ENCODE data around the gene OR3A2. TPM values are rescaled to one million over a fixed set of nuclear protein-coding genes. Genes with fewer than 3 reads are reported as not detected.
"Not testable (repeated sequence)": the region's sequence is repeated elsewhere in the genome, so short reads cannot be mapped to it uniquely, and the experiment has no call there.

OR3A2 gene
- under 1 TPM; 0.65 to 0.71 TPM for total RNA-seq
- long read RNA-seq = 0 reads

DNA sequence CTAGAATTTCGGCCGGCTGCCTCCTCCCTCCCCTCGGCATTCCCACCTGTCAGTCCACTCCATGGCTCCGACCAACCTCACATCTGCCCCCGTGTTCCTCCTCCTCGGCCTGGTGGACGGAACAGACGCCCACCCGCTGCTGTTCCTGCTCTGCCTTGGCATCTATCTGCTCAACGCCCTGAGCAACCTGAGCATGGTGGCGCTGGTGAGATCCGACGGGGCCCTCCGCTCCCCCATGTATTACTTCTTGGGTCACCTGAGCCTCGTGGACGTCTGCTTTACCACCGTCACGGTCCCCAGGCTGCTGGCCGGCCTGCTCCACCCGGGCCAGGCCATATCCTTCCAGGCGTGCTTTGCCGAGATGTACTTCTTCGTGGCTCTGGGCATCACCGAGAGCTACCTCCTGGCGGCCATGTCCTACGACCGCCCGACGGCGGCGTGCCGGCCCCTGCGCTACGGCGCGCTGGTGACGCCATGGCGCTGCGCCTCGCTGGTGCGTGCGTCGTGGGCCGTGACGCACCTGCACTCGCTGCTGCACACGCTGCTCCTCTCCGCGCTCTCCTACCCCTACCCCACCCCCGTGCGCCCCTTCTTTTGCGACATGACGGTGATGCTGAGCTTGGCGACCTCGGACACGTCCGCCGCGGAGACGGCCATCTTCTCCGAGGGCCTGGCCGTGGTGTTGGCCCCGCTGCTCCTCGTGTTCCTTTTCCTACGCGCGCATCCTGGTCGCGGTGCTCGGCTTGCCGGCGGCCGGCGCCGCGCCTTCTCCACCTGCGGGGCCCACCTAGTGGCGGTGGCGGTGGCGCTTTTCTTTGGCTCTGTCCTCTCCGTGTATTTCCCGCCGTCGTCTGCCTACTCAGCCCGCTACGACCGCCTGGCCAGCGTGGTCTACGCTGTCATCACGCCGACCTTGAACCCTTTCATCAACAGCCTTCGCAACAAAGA is at the start of gene OR3A2:
TSS of gene OR3A2 (minus strand) at position 440 of the 948 bp plus-strand sequence.
- intact Hi-C loops (cut with DNase I) = no loop called here
- ATAC-seq = no peak
- no peak for DNase-seq

DNA sequence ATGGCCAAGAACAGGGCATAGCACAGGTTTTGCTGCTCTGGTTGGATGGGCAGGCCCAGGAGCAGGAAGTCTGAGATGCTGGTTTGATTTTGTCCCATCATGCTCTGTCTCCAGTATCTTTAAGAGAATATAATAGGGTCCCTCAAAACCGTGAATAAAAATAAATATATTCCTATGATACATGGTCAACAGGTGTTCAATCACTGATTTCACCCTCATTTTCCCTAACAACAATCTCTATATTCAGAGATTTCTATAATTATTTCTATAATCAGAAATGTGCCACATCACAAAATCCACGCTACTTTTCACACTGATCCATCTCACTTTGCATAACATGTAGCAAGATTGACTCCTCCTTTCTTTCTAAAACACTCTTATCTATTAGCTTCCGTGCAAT is 47.6 kb upstream of the OR3A2 start, which contains the start of gene OR1E2:
TSS of gene OR1E2 (minus strand) at position 101 of the 400 bp plus-strand sequence. CDS start at position 101, 0 bp downstream.
- no peak for ATAC-seq
- intact Hi-C loops (cut with DNase I) = no loop called here

DNA sequence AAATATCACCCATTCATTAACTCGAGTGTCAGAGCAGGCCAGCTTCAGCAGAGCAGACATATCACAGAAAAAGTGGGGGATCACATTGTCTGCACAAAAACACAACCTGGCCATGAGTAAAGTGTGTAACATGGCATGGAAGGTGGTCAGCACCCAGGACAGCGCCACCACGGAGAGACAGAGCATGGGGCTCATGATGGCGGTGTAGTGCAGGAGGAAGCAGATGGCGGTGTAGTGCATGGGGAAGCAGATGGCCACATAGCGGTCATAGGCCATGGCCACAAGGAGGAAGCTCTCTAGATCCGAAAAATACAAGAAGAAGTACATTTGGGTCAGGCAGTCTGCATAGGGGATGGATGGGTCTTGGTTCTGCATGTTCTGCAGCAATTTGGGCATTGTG is 47.1 kb upstream of the OR3A2 start:
- intact Hi-C loops (cut with DNase I); DNase-seq; ATAC-seq: not testable (repeated sequence)

More for the DNA sequence above, 47.6 kb upstream of the OR3A2 start, which contains the start of gene OR1E2:
- no peak for DNase-seq

DNA sequence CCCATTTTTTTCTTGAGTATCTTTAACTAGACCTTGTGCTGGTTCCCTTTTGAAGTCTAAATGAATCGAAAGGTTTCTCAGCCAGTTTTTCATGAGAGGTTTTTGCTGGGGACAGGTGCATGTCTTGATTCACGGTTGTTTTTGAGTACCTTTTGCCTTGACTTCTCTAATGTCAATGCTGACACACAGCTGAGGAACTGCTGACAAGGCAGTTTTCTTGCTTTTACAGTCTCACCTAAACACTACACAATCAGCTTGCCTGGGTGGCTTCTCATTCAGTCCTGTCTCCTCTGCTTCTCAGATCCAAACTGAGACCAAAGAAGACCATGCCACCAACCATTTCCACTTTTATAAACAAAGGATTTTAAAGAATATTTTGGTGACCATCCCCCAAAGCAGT is 32.1 kb upstream of the OR3A2 start:
- DNase-seq = no peak
- no peak for ATAC-seq
- intact Hi-C loops (cut with DNase I) = no loop called here

DNA sequence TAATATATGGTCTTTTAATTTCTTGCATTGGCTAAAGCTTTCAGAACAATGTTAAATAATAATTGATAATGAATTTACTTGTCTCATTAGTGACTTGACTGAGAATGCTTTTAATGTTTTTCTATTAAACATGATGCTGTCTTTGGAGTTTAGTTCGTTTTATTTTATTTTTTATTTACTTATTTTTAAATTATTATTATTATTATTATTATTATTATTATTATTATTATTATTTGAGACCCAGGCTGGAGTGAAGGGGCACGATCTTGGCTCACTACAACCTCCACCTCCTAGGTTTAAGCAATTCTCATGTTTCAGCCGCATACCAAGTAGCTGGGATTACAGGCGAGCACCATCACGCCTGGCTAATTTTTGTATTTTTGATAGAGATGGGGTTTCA is 29.5 kb upstream of the OR3A2 start:
- no peak for DNase-seq
- ATAC-seq = no peak
- intact Hi-C loops (cut with DNase I) = no loop called here

DNA sequence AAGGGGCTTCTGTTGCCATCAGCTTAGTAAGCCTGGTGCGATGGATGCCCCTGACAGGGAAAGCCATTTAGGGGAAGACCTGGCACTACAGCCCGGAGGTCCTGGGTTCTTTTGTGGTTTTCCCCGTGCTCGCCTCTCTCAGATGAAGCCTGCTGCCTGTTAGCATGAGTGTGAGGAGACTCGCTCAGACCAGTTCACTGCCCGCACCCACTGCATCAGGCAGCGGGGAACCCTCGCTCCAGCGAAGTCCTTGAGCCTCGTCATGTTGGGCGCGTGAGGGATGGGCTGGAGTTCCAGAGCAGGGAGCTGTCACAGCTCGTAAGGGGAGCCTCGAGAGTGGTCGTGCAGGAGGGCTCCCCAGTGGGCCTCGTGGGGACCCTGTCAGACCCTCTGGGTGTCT is 26.1 kb upstream of the OR3A2 start:
- ATAC-seq; DNase-seq; intact Hi-C loops (cut with DNase I): not testable (repeated sequence)

DNA sequence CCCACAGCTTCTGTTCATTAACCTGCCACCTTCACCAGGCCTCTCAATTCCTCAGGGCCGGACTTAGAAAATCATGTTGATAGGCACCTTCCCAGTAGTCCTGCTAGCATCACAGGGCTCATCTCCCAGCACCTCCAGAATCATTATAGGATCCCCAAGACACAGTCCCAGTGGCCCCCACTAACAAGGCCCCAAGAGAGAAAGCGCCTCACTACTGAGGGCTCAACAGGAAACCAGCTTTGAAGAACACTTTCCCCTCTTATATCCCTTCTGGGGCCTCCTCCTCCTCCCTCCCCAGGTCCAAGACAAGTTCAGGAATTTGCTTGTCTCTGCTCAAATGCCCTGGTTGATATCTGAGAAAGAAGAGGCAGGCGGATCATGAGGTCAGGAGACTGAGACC is 25.0 kb upstream of the OR3A2 start, which contains the start of gene OR3A3:
TSS of gene OR3A3 (plus strand) at position 301 of the 400 bp plus-strand sequence.
- ATAC-seq (no peak), DNase-seq (no peak)
- intact Hi-C loops (cut with DNase I) = no loop called here

DNA sequence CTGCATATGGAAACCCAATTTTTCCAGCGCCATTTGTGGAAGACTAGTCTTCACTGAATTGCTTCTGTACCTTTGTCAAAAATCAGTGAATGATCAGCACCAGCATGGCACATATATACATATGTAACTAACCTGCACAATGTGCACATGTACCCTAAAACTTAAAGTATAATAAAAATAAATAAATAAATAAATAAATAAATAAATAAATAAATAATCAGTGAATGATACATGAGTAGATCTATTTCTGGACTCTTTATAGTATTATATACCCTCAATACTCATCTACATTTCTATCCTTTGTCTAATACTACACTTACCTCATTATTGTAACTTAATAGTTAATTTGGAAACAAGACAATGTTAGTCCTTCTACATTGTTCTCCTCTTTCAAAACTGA is 17.7 kb upstream of the OR3A2 start:
- ATAC-seq; DNase-seq; intact Hi-C loops (cut with DNase I): not testable (repeated sequence)

DNA sequence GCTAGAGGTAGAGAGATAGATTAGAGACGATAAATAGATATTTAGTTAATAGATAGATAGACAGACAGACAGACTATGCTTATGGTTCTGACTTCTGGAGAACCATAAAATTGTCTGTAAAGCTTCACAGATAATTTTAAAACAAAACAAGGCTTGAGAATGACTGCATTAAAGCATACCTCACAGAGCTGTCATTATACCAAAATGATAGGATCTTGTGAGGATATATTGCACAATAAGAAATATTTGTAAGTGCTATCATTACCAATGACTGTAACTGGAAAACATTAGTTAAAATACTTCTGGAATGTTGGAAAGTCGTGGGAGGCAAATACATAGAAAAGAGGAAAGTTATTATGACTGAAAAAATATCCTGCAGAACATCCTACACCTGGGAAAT is 15.7 kb upstream of the OR3A2 start:
- no peak for ATAC-seq
- DNase-seq = no peak
- intact Hi-C loops (cut with DNase I) = no loop called here

DNA sequence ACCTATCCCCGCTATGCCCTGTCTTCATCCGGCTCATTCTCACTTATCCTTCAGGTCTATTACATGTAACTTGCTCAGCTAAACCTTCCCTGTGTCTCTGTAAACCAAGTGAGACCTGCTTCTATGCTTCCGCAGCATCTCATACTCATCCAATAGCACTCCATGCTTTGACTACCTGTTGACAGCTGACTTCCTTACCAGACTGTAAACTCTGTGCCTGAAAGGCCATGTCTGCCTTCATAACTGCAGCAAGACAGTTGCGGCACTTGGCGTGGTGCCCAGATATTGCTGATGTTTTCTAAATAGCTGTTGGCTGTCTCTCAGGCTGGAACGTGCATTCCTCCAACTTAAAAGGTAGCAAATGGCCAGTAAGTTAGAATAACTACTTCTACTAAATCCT is 13.9 kb upstream of the OR3A2 start:
- DNase-seq = no peak
- intact Hi-C loops (cut with DNase I) = no loop called here
- ATAC-seq = no peak

DNA sequence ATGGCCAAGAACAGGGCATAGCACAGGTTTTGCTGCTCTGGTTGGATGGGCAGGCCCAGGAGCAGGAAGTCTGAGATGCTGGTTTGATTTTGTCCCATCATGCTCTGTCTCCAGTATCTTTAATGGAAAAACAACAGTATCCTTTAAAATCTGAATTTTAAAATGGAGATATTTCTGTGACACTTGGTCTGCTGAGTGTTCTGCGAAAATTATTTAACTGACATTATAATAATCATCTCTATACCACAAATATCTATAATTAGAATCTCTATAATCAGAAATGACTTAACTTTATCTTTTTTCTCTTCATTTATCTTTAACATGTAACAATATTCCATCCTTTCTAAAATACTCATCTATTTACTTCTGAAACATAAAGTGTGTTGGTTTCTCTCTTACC is 12.2 kb upstream of the OR3A2 start, which contains the start of gene OR1E1:
TSS of gene OR1E1 (minus strand) at position 101 of the 400 bp plus-strand sequence. CDS start at position 101, 0 bp downstream.
- intact Hi-C loops (cut with DNase I) = no loop called here

DNA sequence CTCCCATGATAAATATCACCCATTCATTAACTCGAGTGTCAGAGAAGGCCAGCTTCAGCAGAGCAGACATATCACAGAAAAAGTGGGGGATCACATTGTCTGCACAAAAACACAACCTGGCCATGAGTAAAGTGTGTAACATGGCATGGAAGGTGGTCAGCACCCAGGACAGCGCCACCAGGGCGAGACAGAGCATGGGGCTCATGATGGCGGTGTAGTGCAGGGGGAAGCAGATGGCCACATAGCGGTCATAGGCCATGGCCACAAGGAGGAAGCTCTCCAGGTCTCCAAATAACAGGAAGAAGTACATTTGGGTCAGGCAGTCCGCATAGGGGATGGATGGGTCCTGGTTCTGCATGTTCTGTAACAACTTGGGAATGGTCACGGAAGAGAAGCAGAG is 11.7 kb upstream of the OR3A2 start:
- not testable (repeated sequence) for ATAC-seq, DNase-seq

More for the DNA sequence above, 12.2 kb upstream of the OR3A2 start, which contains the start of gene OR1E1:
- no peak for ATAC-seq
- DNase-seq = no peak

DNA sequence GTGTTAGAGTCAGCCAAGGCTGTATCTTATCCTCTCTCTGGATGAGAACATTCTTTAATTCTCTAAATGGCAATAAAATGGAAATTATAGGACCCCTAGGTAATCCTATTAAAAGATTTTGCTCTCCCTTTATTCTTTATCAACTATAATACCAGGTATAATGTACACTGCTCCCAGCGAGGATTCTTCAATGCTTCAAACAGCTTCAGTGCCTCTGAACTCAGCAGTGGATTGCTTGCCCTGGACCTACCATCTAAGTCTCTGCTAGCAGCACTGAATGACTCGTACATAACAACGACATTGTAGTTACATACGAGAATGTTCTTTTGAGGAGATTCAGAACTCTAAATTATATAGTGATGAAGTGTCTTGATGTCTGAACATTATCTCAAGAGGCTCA is 3.7 kb upstream of the OR3A2 start:
- no peak for ATAC-seq
- intact Hi-C loops (cut with DNase I) = no loop called here
- DNase-seq = no peak

More for the DNA sequence above, 11.7 kb upstream of the OR3A2 start:
- intact Hi-C loops (cut with DNase I) = not testable (repeated sequence)

DNA sequence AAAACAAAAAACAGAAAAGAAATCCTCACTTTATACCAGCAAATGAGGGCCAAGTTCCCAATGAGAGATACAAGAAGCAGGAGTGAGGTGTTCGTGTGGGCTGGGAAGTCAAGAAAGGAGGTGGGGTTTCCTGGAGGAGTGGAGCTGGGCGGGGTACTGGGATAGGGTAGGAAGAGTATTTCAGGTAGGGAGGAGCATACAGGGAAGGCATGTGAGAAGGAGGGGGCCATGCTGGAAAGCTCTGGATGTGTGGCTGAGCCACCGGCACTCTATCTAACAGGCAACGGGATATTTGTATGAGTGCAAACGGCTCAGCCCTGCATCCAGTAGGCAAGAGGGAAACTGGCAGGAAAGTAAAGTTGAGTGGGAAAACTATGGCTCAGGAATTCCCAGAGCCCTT is 4.2 kb downstream of the OR3A2 start:
- no peak for DNase-seq
- ATAC-seq = no peak
- intact Hi-C loops (cut with DNase I) = no loop called here

DNA sequence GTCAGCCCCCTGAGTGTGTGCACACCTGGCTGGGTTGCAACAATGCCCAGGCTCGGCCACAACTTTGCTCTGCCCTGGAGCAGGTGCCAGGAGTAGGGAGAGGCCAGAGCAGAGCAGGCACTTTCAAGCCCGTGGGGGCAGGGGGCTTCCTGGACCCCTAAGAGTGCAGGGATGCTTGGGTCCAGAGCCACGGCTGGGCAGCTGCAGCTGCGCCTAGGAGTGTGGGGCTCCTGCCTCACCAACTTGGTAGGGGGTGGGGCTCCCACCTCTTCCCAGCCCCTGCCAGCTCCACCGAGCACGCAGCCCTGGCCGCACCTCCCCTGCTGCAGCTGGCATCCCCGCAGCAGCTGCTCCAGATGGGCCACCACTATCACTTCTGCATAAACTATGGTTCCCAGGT is 7.8 kb downstream of the OR3A2 start:
- ATAC-seq = no peak
- intact Hi-C loops (cut with DNase I) = no loop called here

DNA sequence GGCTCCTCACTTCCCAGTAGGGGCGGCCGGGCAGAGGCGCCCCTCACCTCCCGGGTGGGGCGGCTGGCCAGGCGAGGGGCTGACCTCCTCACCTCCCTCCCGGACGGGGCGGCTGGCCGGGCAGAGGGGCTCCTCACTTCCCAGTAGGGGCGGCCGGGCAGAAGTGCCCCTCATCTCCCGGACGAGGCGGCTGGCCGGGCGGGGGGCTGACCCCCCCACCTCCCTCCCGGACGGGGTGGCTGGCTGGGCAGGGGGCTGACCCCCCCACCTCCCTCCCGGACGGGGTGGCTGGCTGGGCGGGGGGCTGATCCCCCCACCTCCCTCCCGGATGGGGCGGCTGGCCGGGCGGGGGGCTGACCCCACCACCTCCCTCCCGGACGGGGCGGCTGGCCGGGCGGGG is 14.9 kb downstream of the OR3A2 start:
- ATAC-seq; DNase-seq; intact Hi-C loops (cut with DNase I): not testable (repeated sequence)

More for the DNA sequence above, 7.8 kb downstream of the OR3A2 start:
- DNase-seq = no peak

DNA sequence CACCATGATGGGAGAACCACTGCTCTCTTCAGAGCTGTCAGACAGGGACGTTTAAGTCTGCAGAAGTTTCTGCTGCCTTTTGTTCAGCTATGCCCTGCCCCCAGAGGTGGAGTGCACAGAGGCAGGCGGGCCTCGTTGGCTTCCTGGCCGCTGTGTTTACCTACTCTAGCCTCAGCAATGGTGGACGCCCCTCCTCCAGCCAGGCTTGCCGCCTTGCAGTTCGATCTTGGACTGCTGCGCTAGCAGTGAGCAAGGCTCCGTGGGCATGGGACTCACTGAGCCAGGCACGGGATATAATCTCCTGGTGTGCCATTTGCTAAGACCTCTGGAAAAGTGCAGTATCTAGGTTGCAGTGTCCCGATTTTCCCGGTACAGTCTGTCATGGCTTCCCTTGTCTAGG is 43.3 kb downstream of the OR3A2 start:
- ATAC-seq; intact Hi-C loops (cut with DNase I); DNase-seq: not testable (repeated sequence)

DNA sequence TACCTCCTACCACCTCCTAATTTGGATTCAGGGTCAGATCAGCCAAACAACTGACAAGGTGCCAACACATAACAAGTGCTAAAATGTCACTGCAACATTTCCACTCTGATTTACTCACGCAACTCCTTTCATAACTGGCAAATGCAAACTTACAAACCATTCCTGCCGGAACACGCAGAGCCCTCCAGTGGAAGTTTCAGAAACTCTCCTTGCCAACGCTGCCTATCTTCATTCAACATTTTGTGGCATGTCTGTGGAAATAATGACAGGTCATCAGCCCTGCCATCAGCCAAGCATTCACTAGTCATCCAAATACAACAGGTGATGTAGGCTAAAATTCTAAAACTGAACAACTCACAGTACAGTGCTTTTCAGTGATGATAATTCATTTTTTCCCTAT is 50.2 kb downstream of the OR3A2 start:
- intact Hi-C loops (cut with DNase I) = no loop called here
- DNase-seq (no peak), ATAC-seq (peak in 1 of 2 donors; percentile 34)

DNA sequence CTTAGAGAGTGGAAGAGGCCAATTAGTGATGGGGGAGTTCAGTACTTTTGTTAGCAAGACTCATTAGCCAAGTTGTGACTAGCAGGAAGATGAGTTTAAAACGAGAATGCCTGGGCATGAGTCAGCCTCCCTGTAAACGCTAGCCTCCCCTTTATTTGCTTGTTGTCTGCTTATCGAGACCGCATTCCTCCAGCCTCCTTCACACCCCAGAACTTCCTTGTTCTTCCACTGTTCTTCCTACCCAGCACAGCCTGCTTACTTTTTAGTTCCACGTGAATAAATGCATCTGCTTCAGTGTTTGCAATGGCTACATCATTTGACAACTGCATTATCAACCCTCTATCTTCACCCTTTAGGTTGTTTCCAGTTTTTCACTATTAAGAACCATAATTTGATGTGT is 67.8 kb downstream of the OR3A2 start:
- ATAC-seq (no peak), DNase-seq (no peak)
- intact Hi-C loops (cut with DNase I) = no loop called here

DNA sequence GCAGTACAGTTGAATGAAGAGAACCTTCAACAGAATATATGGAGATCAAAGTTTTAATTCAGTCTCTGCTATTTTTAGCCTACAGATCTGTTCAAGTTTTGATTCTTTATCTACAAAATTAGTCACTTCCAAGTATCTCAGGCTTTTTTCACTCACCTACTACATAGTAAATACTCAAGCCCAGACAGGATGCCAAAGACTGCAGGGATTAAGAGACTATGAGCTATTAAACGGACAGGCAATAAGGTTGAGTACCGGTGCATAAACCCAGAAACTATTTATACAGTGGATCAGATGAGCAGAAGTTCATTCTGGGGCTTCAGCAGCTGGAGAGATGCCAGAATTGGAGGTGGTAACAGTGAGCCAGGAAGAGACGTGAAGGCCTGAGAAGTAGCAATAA is 69.3 kb downstream of the OR3A2 start:
- DNase-seq (no peak), ATAC-seq (no peak)
- intact Hi-C loops (cut with DNase I) = no loop called here

Measured in left cardiac atrium (tissue), 4 donors.